HepG2 (cell line): ENCODE measurements around the gene PET100. TPM values are rescaled to one million over a fixed set of nuclear protein-coding genes. Genes with fewer than 3 reads are reported as not detected.
A peak's percentile ranks its signal among the peaks of the same experiment; 100 is the strongest.

Experiments used
- ATAC-seq: fragments of 200-7000 bp; cut with Tn5 transposase; 3 replicates; pipeline ENCODE4 v1.9.1; 2020; ENCODE audit warnings: mild to moderate bottlenecking, moderate library complexity
- BruUV-seq: library from RNA; stranded (reverse); fragments of 400-500 nt; replicated peaks from 2 replicates; lab custom pipeline; 2021; lab: Mats Ljungman, UMichigan
- CTCF ChIA-PET: fragments of 300-600 bp; formaldehyde crosslinking; extraction: SDS; loops from one replicate; lab custom pipeline; 2021; ENCODE audit warnings: low total read pairs, inconsistent platforms, low intra/inter-chr PET ratio; lab: Yijun Ruan, JAX
- POLR2A ChIA-PET: fragments of 350-600 bp; sonication (Branson Sonifier 250); formaldehyde crosslinking; loops from one replicate; lab custom pipeline; 2020; ENCODE audit warnings: antibody characterized with exemption, inconsistent platforms; lab: Yijun Ruan, JAX
- DNase-seq: peaks from one replicate; pipeline ENCODE4 v3.0.0-alpha.2; 2015; ENCODE audit warnings: low spot score
- FAIRE-seq: peaks from 3 replicates; lab custom pipeline; 2011; peaks lifted over from hg19 to GRCh38; lab: Jason Lieb, UNC
- H2AFZ ChIP-seq: one replicate; pipeline ENCODE4 v1.6.1; 2011; ENCODE audit warnings: low read length, inconsistent platforms
- H3K27ac ChIP-seq: fragments of 300-600 bp; 3 replicates; pipeline ENCODE4 v1.8.0; 2011; ENCODE audit warnings: mixed run types, mild to moderate bottlenecking, mixed read lengths, low read length, inconsistent platforms; ENCODE audit not compliant: insufficient read depth; ENCODE audit errors: extremely low read length
- H3K27me3 ChIP-seq, 2 experiments: fragments of 200-600 bp in 1 of 2; 2 replicates in 1 of 2; 3 replicates in 1 of 2; pipeline versions ENCODE4 v1.6.0 to v1.8.0; 2011; ENCODE audit warnings: low read length in 2 of 2, mild to moderate bottlenecking in 2 of 2, moderate library complexity in 2 of 2, inconsistent platforms in 1 of 2; ENCODE audit not compliant: insufficient read depth in 2 of 2, control insufficient read depth in 1 of 2
- H3K36me3 ChIP-seq, 2 experiments: fragments of 200-600 bp in 1 of 2; replicated peaks in 1 of 2; 2 replicates in 1 of 2; 3 replicates in 1 of 2; pipeline versions ENCODE4 v1.5.1 to v1.8.0; 2011; ENCODE audit warnings: low read length in 2 of 2, inconsistent platforms in 1 of 2; ENCODE audit not compliant: insufficient read depth in 2 of 2, control insufficient read depth in 1 of 2
- H3K4me1 ChIP-seq: 2 replicates; pipeline ENCODE4 v1.5.1; 2012; ENCODE audit warnings: low read length, inconsistent platforms; ENCODE audit not compliant: insufficient read depth
- H3K4me2 ChIP-seq: 2 replicates; pipeline ENCODE4 v1.6.0; 2011; ENCODE audit warnings: low read depth, low read length, inconsistent platforms
- H3K4me3 ChIP-seq, 3 experiments: fragments of 200-600 bp in 1 of 3; sonication (generic), shearing (Covaris generic) in 1 of 3; replicated peaks in 1 of 3; 2 replicates each; pipeline ENCODE4 v1.5.1; 2011 to 2016; ENCODE audit warnings: low read length in 3 of 3, inconsistent platforms in 2 of 3, low read depth in 2 of 3, mild to moderate bottlenecking in 2 of 3, control low read depth in 1 of 3, mixed read lengths in 1 of 3; ENCODE audit not compliant: insufficient read depth in 1 of 3
- H3K79me2 ChIP-seq: one replicate; pipeline ENCODE4 v1.6.1; 2011; ENCODE audit warnings: low read length, inconsistent platforms; ENCODE audit not compliant: insufficient read depth
- H3K9ac ChIP-seq: 2 replicates; pipeline ENCODE4 v1.6.0; 2011; ENCODE audit warnings: mild to moderate bottlenecking, low read depth, low read length, inconsistent platforms; ENCODE audit not compliant: insufficient read depth
- H3K9me3 ChIP-seq: 2 replicates; pipeline ENCODE4 v1.5.1; 2012; ENCODE audit warnings: mild to moderate bottlenecking, low read length
- H4K20me1 ChIP-seq: 2 replicates; pipeline ENCODE4 v1.6.0; 2011; ENCODE audit warnings: inconsistent platforms, mild to moderate bottlenecking, low read length, moderate library complexity; ENCODE audit not compliant: insufficient read depth
- CREB3 ChIP-seq: sonication (generic); formaldehyde crosslinking; IDR thresholded peaks from 2 replicates; pipeline ENCODE4 v1.5.0; 2020; ENCODE audit warnings: missing genetic modification reagents
- ESRRA ChIP-seq: sonication (generic); formaldehyde crosslinking; IDR thresholded peaks from 2 replicates; pipeline ENCODE4 v1.5.1; 2020; ENCODE audit warnings: mild to moderate bottlenecking, low read depth, missing genetic modification reagents
- ISL2 ChIP-seq: sonication (generic); formaldehyde crosslinking; IDR thresholded peaks from 2 replicates; pipeline ENCODE4 v1.5.0; 2020; ENCODE audit warnings: missing genetic modification reagents
- KLF12 ChIP-seq: sonication (generic); formaldehyde crosslinking; IDR thresholded peaks from 2 replicates; pipeline ENCODE4 v1.4.0; 2020; ENCODE audit warnings: missing genetic modification reagents, borderline replicate concordance
- ZBTB4 ChIP-seq: sonication (generic); formaldehyde crosslinking; IDR thresholded peaks from 2 replicates; pipeline ENCODE4 v1.4.0; 2020; ENCODE audit warnings: missing genetic modification reagents, mild to moderate bottlenecking, borderline replicate concordance
- ZNF232 ChIP-seq: sonication (generic); formaldehyde crosslinking; IDR thresholded peaks from 2 replicates; pipeline ENCODE4 v1.4.0; 2020; ENCODE audit warnings: missing genetic modification reagents, borderline replicate concordance
- ZNF292 ChIP-seq: sonication (generic); formaldehyde crosslinking; IDR thresholded peaks from 2 replicates; pipeline ENCODE4 v1.8.1; 2022; ENCODE audit warnings: mild to moderate bottlenecking, low read depth, missing genetic modification reagents, borderline replicate concordance
- ZNF615 ChIP-seq: sonication (generic); formaldehyde crosslinking; IDR thresholded peaks from 2 replicates; pipeline ENCODE4 v1.5.0; 2020; ENCODE audit warnings: mild to moderate bottlenecking, missing genetic modification reagents, borderline replicate concordance
- ZNF709 ChIP-seq: sonication (generic); formaldehyde crosslinking; IDR thresholded peaks from 2 replicates; pipeline ENCODE4 v1.5.0; 2020; ENCODE audit warnings: mild to moderate bottlenecking, missing genetic modification reagents
- WGBS: methylation state at CpG from one replicate; pipeline ENCODE4 v1.1.6; 2017; ENCODE audit warnings: low lambda C conversion rate; 5-methylcytosine and 5-hydroxymethylcytosine counted together
- in situ Hi-C: cut with HindIII; loops from 2 replicates; pipeline ENCODE4 v1.10.0; 2017; ENCODE audit warnings: low pct_unique_long_range_greater_than_20kb; ENCODE audit not compliant: extremely low pct_ligation_motif_present
- intact Hi-C: fragments of 100-400 bp; cut with micrococcal nuclease; formaldehyde crosslinking; loops from one replicate; pipeline ENCODE4 v1.10.0; 2022; ENCODE audit not compliant: unreplicated experiment
- polyA plus RNA-seq, 8 experiments: library from polyadenylated mRNA; depleted of rRNA in 3 of 8; stranded (reverse) in 7 of 8; unstranded in 1 of 8; fragments of >200 nt; fragmentation: Illumina TruSeq in 4 of 8; extraction: Trizol in 4 of 8; gene quantifications; 2 replicates each; pipeline versions ENCODE4 v1.2.1 to v1.2.3, GENCODE V29; 2011 to 2016; ENCODE audit warnings: low read depth in 4 of 8, missing spikeins in 1 of 8, mixed read lengths in 1 of 8; ENCODE audit not compliant: insufficient read depth in 1 of 8
- total RNA-seq, 5 experiments: library from RNA; depleted of rRNA; stranded (reverse); fragments of >200 nt; fragmentation: Illumina TruSeq; extraction: Trizol; gene quantifications; 2 replicates each; pipeline ENCODE4 v1.2.3, GENCODE V29; 2016; ENCODE audit warnings: low read depth in 1 of 5
- TF ChIP-seq, protein P1 (sequence below): sonication (generic); formaldehyde crosslinking; IDR thresholded peaks from 2 replicates; pipeline ENCODE4 v1.4.0; 2020; ENCODE audit warnings: missing genetic modification reagents, borderline replicate concordance
- TF ChIP-seq, protein P2 (sequence below): sonication (generic); formaldehyde crosslinking; IDR thresholded peaks from 2 replicates; pipeline ENCODE4 v1.5.0; 2020; ENCODE audit warnings: missing genetic modification reagents

Gene PET100
- total and polyA plus RNA-seq, 2 of the 13 experiments (the other 11 are each of a cell fraction or from before 2014, with no cell fraction given) = 22.3 to 66.5 TPM

- TF ChIP-seq KLF12 (CRISPR knock-in tag) (no peak), ZNF615 (CRISPR knock-in tag) (no peak), ZNF232 (CRISPR knock-in tag) (no peak), ISL2 (no peak), ZNF709 (CRISPR knock-in tag) (no peak), ZNF292 (CRISPR knock-in tag) (no peak), ZBTB4 (CRISPR knock-in tag) (no peak), ESRRA (no peak), CREB3 (no peak)
- TF ChIP-seq, protein P1, sequence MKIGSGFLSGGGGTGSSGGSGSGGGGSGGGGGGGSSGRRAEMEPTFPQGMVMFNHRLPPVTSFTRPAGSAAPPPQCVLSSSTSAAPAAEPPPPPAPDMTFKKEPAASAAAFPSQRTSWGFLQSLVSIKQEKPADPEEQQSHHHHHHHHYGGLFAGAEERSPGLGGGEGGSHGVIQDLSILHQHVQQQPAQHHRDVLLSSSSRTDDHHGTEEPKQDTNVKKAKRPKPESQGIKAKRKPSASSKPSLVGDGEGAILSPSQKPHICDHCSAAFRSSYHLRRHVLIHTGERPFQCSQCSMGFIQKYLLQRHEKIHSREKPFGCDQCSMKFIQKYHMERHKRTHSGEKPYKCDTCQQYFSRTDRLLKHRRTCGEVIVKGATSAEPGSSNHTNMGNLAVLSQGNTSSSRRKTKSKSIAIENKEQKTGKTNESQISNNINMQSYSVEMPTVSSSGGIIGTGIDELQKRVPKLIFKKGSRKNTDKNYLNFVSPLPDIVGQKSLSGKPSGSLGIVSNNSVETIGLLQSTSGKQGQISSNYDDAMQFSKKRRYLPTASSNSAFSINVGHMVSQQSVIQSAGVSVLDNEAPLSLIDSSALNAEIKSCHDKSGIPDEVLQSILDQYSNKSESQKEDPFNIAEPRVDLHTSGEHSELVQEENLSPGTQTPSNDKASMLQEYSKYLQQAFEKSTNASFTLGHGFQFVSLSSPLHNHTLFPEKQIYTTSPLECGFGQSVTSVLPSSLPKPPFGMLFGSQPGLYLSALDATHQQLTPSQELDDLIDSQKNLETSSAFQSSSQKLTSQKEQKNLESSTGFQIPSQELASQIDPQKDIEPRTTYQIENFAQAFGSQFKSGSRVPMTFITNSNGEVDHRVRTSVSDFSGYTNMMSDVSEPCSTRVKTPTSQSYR (CRISPR knock-in tag) = no peak
- TF ChIP-seq, protein P2, sequence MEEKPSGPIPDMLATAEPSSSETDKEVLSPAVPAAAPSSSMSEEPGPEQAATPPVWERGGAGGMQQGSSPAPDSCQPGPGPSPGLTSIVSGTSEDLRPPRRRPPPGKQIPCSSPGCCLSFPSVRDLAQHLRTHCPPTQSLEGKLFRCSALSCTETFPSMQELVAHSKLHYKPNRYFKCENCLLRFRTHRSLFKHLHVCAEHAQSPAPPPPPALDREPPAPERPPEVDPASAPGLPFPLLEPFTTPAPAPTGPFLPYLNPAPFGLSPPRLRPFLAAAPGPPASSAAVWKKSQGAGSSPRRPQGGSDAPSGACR (CRISPR knock-in tag) = no peak
- TF ChIP-seq, all 625 proteins: peak for 0
- Histone ChIP-seq H3K9ac (no peak overlapping the region), H3K4me1 (peaks cover 28% of the 10 kb centered on the region), H3K27me3 (no peaks in the 10 kb centered on the region; a peak in 1 of 5 replicates), H3K27ac (no peak overlapping the region), H2AFZ (no peak overlapping the region), H3K36me3 (peaks cover 0 to 1% of the 10 kb centered on the region in 2 experiments; a peak in 2 of 5 replicates), H4K20me1 (no peaks in the 10 kb centered on the region; the same call in 1 of the 2 replicates), H3K4me3 (no peak overlapping the region), H3K79me2 (peaks cover 9% of the 10 kb centered on the region), H3K4me2 (peak overlapping the region; percentile 60), H3K9me3 (no peaks in the 10 kb centered on the region)
- no peak for FAIRE-seq
- ChIA-PET POLR2A (interaction anchor here (1.0 kb wide), 1 partner anchor 40 kb away, joined by 5 read pairs; the partner anchor contains the start of gene CAMSAP3), CTCF (no interaction called here)
- BruUV-seq = no TSS peak
- intact Hi-C loops (no loop called here), in situ Hi-C loops (no loop called here)
- ATAC-seq = no peak
- DNase-seq = no peak
- 43% methylated on average over 6 of the region's 6 CpGs for WGBS
Measured at GRCh38 chr19:7635670-7636069, 6.1 kb downstream of the PET100 start.
